H1 (cell line): ENCODE measurements around the gene GATAD2B.

Experiments
- ATF3 ChIP-seq: IDR thresholded peaks from 2 replicates; pipeline ENCODE4 v1.6.1; 2011; ENCODE audit warnings: low read depth, mild to moderate bottlenecking, low read length; ENCODE audit not compliant: insufficient read depth
- CEBPB ChIP-seq: IDR thresholded peaks from 2 replicates; pipeline ENCODE4 v1.6.1; 2012; ENCODE audit warnings: low read depth, low read length
- CTCF ChIP-seq, 3 experiments: IDR thresholded peaks; 1 replicate in 2 of 3; 2 replicates in 1 of 3; pipeline versions ENCODE4 v1.5.1 to v1.6.1; 2011; ENCODE audit warnings: low read length in 3 of 3, mild to moderate bottlenecking in 3 of 3, inconsistent platforms in 2 of 3, low read depth in 1 of 3, moderate library complexity in 1 of 3; ENCODE audit not compliant: insufficient read depth in 1 of 3; ENCODE audit errors: control extremely low read depth in 1 of 3
- JUN ChIP-seq: IDR thresholded peaks from 2 replicates; pipeline ENCODE4 v1.6.1; 2011; ENCODE audit warnings: low read depth, mild to moderate bottlenecking, improper control_type of control experiment, low read length
- MAX ChIP-seq: IDR thresholded peaks from 2 replicates; pipeline ENCODE4 v1.6.1; 2012; ENCODE audit warnings: inconsistent platforms
- POLR2A ChIP-seq, 2 experiments: IDR thresholded peaks; 1 replicate in 1 of 2; 2 replicates in 1 of 2; pipeline ENCODE4 v1.6.1; 2011; ENCODE audit warnings: low read depth in 2 of 2, low read length in 2 of 2, mild to moderate bottlenecking in 2 of 2; ENCODE audit errors: control extremely low read depth in 1 of 2
- POLR2AphosphoS5 ChIP-seq: IDR thresholded peaks from 2 replicates; pipeline ENCODE4 v1.6.1; 2011; ENCODE audit warnings: low read depth, low read length
- POU5F1 ChIP-seq: IDR thresholded peaks from 2 replicates; pipeline ENCODE4 v1.6.1; 2011; ENCODE audit warnings: low read depth, mild to moderate bottlenecking, low read length, moderate library complexity
- YY1 ChIP-seq: IDR thresholded peaks from 2 replicates; pipeline ENCODE4 v1.6.1; 2011; ENCODE audit warnings: low read depth, mild to moderate bottlenecking, low read length

GRCh38 chr1:153970346-153970745, 47.6 kb upstream of the GATAD2B start:
- TF ChIP-seq CTCF (IDR thresholded peaks at IDR 0.05; ENCODE audit: control extremely low read depth in 1 of 3, insufficient read depth in 1 of 3, low read depth in 1 of 3, low read length in 3 of 3) (no peak), POU5F1 (no peak), MAX (no peak), POLR2A (IDR thresholded peaks at IDR 0.05; ENCODE audit: control extremely low read depth in 1 of 2, low read depth in 2 of 2, low read length in 2 of 2) (no peak), ATF3 (no peak), JUN (no peak), POLR2AphosphoS5 (no peak), CEBPB (no peak), YY1 (no peak)
